Mesendoderm (in vitro differentiated cells): ENCODE results near the gene ARSB.

ENCODE experiments used
- DNase-seq: peaks from one replicate; pipeline ENCODE4 v3.0.0; 2013
- H2AK5ac ChIP-seq: 2 replicates; pipeline ENCODE4 v1.6.1; 2013; ENCODE audit warnings: low read length, inconsistent platforms
- H2BK120ac ChIP-seq: 2 replicates; pipeline ENCODE4 v1.6.1; 2013; ENCODE audit warnings: low read depth, mild to moderate bottlenecking, low read length, moderate library complexity, mixed read lengths
- H2BK15ac ChIP-seq: replicated peaks from 2 replicates; pipeline ENCODE4 v1.6.1; 2013; ENCODE audit warnings: low read depth, mild to moderate bottlenecking, moderate library complexity
- H2BK5ac ChIP-seq: 2 replicates; pipeline ENCODE4 v1.6.1; 2013; ENCODE audit warnings: low read length, inconsistent platforms
- H3K18ac ChIP-seq: 2 replicates; pipeline ENCODE4 v1.6.1; 2013; ENCODE audit warnings: mild to moderate bottlenecking, low read length, mixed read lengths
- H3K23ac ChIP-seq: one replicate; pipeline ENCODE4 v1.6.1; 2013; ENCODE audit warnings: low read length
- H3K27ac ChIP-seq: 2 replicates; pipeline ENCODE4 v1.5.1; 2013; ENCODE audit warnings: low read depth, mild to moderate bottlenecking, inconsistent platforms, low read length, moderate library complexity
- H3K27me3 ChIP-seq: 2 replicates; pipeline ENCODE4 v1.6.1; 2013; ENCODE audit warnings: low read length, control low read depth, mild to moderate bottlenecking, inconsistent platforms; ENCODE audit not compliant: insufficient read depth, poor library complexity
- H3K36me3 ChIP-seq: 2 replicates; pipeline ENCODE4 v1.6.1; 2013; ENCODE audit warnings: low read length, inconsistent platforms; ENCODE audit not compliant: control insufficient read depth, insufficient read depth
- H3K4ac ChIP-seq: one replicate; pipeline ENCODE4 v1.6.1; 2013; ENCODE audit warnings: low read depth, mild to moderate bottlenecking, low read length, moderate library complexity
- H3K4me1 ChIP-seq: 2 replicates; pipeline ENCODE4 v1.6.1; 2013; ENCODE audit warnings: low read depth, low read length, inconsistent platforms; ENCODE audit not compliant: control insufficient read depth
- H3K4me2 ChIP-seq: 2 replicates; pipeline ENCODE4 v1.6.1; 2013; ENCODE audit warnings: low read length
- H3K4me3 ChIP-seq: 2 replicates; pipeline ENCODE4 v1.5.1; 2013; ENCODE audit warnings: mild to moderate bottlenecking, low read length
- H3K56ac ChIP-seq: one replicate; pipeline ENCODE4 v1.6.1; 2013; ENCODE audit warnings: low read length
- H3K79me1 ChIP-seq: 2 replicates; pipeline ENCODE4 v1.6.1; 2013; ENCODE audit warnings: low read length, inconsistent platforms
- H3K79me2 ChIP-seq: 2 replicates; pipeline ENCODE4 v1.6.1; 2013; ENCODE audit warnings: mild to moderate bottlenecking, low read length; ENCODE audit not compliant: control insufficient read depth, insufficient read depth
- H3K9ac ChIP-seq: 2 replicates; pipeline ENCODE4 v1.6.1; 2013; ENCODE audit warnings: low read length, inconsistent platforms
- H4K5ac ChIP-seq: one replicate; pipeline ENCODE4 v1.6.1; 2013; ENCODE audit warnings: low read length
- H4K8ac ChIP-seq: one replicate; pipeline ENCODE4 v1.6.1; 2013; ENCODE audit warnings: low read depth, mild to moderate bottlenecking, control low read depth, low read length, moderate library complexity
- WGBS: extraction: QIAGEN DNeasy Blood & Tissue Kit; methylation state at CpG from one replicate; pipeline ENCODE4 v1.1.7; 2013; ENCODE audit warnings: low lambda C conversion rate, missing lambda C conversion rate; ENCODE audit not compliant: insufficient coverage; ENCODE audit errors: extremely low coverage; 5-methylcytosine and 5-hydroxymethylcytosine counted together

Gene ARSB

DNA sequence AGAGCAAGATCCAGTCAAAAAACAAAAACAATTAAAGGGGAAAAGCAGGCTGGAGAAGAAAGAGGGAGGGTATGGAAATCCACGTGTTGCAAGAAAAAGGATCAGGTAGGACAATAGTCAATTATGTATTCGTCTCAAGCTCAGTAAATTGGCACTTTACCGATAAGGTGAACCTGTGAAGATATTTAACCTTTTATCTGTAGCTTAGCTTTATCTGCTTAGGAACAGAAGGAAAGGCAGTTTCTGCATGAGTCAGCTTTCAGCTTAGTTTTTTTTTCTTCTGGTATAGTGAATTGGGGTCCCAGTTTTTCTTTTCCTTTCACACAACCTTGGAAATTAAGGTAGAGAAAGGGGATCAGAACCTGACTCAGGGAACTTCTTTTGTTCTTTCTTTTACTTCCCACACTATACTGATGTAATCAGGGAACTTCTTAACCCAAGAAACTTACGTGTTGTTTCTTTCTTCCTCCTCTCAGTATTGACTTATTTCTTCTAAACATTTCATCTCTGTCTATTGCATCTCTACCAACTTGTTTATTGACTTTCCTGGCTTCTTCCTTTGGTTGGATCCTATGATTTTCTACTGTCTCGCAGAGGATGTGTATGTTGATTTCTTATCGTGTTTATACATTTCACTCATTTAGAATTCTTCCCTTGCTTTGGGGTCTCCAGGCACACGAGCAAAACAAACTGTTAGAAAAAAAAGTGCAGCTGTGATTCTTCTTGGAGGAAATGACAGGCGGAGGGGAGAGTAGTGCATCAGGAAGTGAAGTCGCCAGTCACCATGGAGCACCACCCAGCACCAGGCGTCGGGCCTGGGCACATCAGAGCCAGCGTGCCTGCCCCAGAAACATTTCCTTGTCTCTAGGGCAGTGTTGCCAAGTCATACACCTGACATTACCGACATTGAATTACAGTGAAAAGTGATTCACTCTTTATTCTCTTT lies 213.6 kb downstream of the ARSB start:
- H3K79me2 ChIP-seq: no peaks in the 10 kb centered on the region
- H3K4ac ChIP-seq: no peak overlapping the region
- peak; percentile 87 for DNase-seq
- no peak overlapping the region for H3K4me3 ChIP-seq
- no CpG with 5 or more reads among the region's 13 CpGs for WGBS
- H3K4me1 ChIP-seq: no peaks in the 10 kb centered on the region
- H3K23ac ChIP-seq: no peak overlapping the region
- H3K27ac ChIP-seq: peak overlapping the region; percentile 62
- H3K9ac ChIP-seq: no peak overlapping the region
- H3K18ac ChIP-seq: peak overlapping the region; percentile 22
- no peak overlapping the region for H2AK5ac ChIP-seq
- H3K56ac ChIP-seq: no peak overlapping the region
- no peak overlapping the region for H2BK15ac ChIP-seq
- no peak overlapping the region for H2BK5ac ChIP-seq
- no peaks in the 10 kb centered on the region for H3K36me3 ChIP-seq
- H3K4me2 ChIP-seq: no peak overlapping the region
- H4K8ac ChIP-seq: no peak overlapping the region
- no peaks in the 10 kb centered on the region for H3K79me1 ChIP-seq
- no peaks in the 10 kb centered on the region for H3K27me3 ChIP-seq
- no peak overlapping the region for H4K5ac ChIP-seq
- H2BK120ac ChIP-seq: no peak overlapping the region

DNA sequence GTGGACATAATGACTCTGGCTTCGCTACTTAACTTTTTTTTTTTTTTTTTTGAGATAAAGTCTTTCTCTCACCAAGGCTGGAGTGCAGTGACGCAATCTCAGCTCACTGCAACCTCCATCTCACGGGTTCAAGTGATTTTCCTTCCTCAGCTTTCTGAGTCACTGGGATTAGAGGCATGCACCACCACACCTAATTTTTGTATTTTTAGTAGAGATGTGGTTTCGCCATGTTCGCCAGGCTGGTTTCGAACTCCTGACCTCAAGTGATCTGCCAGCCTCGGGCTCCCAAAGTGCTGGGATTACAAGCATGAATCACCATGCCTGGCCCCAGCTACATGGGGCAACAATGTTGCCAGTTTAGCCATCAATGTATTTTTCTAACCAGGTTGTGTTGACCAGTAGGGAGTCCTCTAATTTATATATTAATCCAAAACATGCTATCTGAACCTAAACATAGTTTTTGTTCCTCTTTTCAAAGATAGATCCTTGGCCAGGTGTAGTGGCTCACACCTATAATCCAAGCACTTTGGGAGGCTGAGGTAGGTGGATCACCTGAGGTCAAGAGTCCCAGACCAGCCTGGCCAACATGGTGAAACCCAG lies 216.2 kb downstream of the ARSB start:
- Histone ChIP-seq H3K9ac (no peak overlapping the region), H3K79me1 (no peaks in the 10 kb centered on the region), H3K18ac (no peak overlapping the region), H2BK120ac (no peak overlapping the region), H3K27ac (no peak overlapping the region), H2AK5ac (no peak overlapping the region), H3K79me2 (no peaks in the 10 kb centered on the region), H3K4me3 (no peak overlapping the region), H4K5ac (no peak overlapping the region), H3K4ac (no peak overlapping the region), H3K27me3 (no peaks in the 10 kb centered on the region), H3K36me3 (no peaks in the 10 kb centered on the region), H3K56ac (no peak overlapping the region), H3K4me2 (no peak overlapping the region), H3K23ac (no peak overlapping the region), H2BK5ac (no peak overlapping the region), H4K8ac (no peak overlapping the region), H3K4me1 (peaks cover 1% of the 10 kb centered on the region), H2BK15ac (no peak overlapping the region)
- no CpG with 5 or more reads among the region's 7 CpGs for WGBS
- DNase-seq: no peak

DNA sequence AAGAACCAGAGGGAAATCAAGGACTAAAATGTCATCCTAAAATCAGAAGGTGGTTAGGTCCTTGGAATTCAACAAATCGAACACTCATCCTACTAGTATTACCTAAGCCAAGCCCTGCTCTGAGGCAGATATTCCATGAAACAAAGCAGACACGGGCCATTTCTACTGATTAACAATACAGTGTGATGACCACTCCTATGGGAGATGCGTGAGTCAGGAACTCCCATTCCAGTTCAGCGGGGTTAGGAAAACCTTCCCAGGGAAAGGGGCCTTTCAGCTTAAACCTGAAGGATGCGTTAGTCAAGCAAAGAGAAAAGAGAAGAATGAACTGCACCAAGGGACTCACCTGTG lies 218.7 kb downstream of the ARSB start:
- Histone ChIP-seq H3K4ac (no peak overlapping the region), H3K9ac (no peak overlapping the region), H3K4me2 (no peak overlapping the region), H2BK15ac (no peak overlapping the region), H3K18ac (no peak overlapping the region), H3K4me3 (no peak overlapping the region), H2BK120ac (no peak overlapping the region), H3K27ac (no peak overlapping the region), H4K8ac (no peak overlapping the region), H3K36me3 (no peaks in the 10 kb centered on the region), H3K23ac (no peak overlapping the region), H3K27me3 (no peaks in the 10 kb centered on the region), H2BK5ac (no peak overlapping the region), H3K79me1 (no peaks in the 10 kb centered on the region), H2AK5ac (no peak overlapping the region), H3K79me2 (no peaks in the 10 kb centered on the region), H3K4me1 (peaks cover 1% of the 10 kb centered on the region), H3K56ac (peak overlapping the region; percentile 17), H4K5ac (no peak overlapping the region)
- no CpG with 5 or more reads among the region's 5 CpGs for WGBS
- no peak for DNase-seq

DNA sequence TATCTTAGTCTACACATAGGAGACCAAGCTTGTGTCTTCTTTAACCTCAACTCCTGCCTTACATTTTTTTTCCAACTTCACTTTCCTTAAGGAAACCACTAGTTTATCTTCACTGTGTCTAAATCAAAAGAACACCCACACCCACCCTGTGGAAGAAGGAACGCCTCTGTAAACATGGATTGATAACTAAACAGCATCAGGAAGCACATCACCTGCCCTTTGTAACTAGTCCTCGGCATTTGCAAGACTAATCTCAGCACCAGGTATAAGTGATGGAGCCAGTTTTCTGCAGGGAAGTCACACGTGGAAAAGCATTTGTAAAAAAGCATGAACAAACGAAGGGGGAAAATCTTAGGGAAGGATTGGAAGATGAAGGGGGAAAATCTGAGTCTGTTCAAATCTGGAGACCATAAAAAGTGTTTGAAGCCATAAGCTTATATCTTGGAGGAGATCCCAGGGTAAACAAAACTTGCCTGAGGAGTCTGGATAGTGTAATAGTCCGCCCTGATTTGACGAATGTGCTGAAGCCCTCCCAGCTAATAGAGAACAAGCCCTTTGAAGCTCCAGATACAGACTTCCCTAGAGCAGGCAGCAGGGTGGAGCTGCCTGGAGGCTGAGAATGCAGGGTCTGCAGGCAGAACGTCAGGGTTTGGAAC lies 219.2 kb downstream of the ARSB start:
- H4K8ac ChIP-seq: no peak overlapping the region
- no peaks in the 10 kb centered on the region for H3K27me3 ChIP-seq
- H3K79me2 ChIP-seq: no peaks in the 10 kb centered on the region
- H3K4ac ChIP-seq: no peak overlapping the region
- H3K36me3 ChIP-seq: no peaks in the 10 kb centered on the region
- no peak overlapping the region for H3K27ac ChIP-seq
- H3K79me1 ChIP-seq: no peaks in the 10 kb centered on the region
- H3K23ac ChIP-seq: no peak overlapping the region
- no peak overlapping the region for H2BK5ac ChIP-seq
- peaks cover 1% of the 10 kb centered on the region for H3K4me1 ChIP-seq
- no CpG with 5 or more reads among the region's 7 CpGs for WGBS
- H3K4me2 ChIP-seq: no peak overlapping the region
- H2BK15ac ChIP-seq: no peak overlapping the region
- no peak overlapping the region for H3K18ac ChIP-seq
- no peak for DNase-seq
- no peak overlapping the region for H2BK120ac ChIP-seq
- H4K5ac ChIP-seq: no peak overlapping the region
- no peak overlapping the region for H3K4me3 ChIP-seq
- no peak overlapping the region for H3K9ac ChIP-seq
- H2AK5ac ChIP-seq: no peak overlapping the region
- peak overlapping the region; percentile 17 for H3K56ac ChIP-seq

DNA sequence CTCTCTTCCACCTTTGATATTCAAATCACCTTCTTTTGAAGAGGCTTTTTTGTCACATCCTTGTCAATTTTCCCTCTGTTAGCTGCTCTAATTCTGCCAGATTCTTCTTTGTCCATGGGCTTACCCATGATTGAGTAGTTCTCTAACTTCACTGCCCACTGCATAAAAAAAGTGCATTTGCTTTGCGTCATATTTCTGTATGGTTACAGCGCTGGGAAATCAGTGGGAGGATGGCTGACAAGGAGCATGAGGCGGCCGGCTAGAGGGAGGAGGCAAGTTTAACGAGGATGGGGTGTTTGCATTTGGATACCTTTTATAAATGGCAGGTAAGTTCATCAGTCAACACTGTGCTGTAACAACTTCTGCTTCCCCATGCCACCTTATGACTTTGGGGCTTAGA lies 220.0 kb downstream of the ARSB start:
- H3K79me1 ChIP-seq: no peaks in the 10 kb centered on the region
- no peak overlapping the region for H3K4me3 ChIP-seq
- no peak overlapping the region for H2AK5ac ChIP-seq
- H3K27me3 ChIP-seq: no peaks in the 10 kb centered on the region
- no peaks in the 10 kb centered on the region for H3K36me3 ChIP-seq
- no CpG with 5 or more reads among the region's 5 CpGs for WGBS
- no peak overlapping the region for H3K23ac ChIP-seq
- H2BK5ac ChIP-seq: no peak overlapping the region
- H3K4me1 ChIP-seq: peaks cover 1% of the 10 kb centered on the region
- DNase-seq: no peak
- H2BK120ac ChIP-seq: no peak overlapping the region
- H3K4me2 ChIP-seq: no peak overlapping the region
- no peak overlapping the region for H4K8ac ChIP-seq
- H3K9ac ChIP-seq: no peak overlapping the region
- H3K4ac ChIP-seq: no peak overlapping the region
- H3K79me2 ChIP-seq: no peaks in the 10 kb centered on the region
- no peak overlapping the region for H4K5ac ChIP-seq
- H3K18ac ChIP-seq: no peak overlapping the region
- H3K27ac ChIP-seq: no peak overlapping the region
- H2BK15ac ChIP-seq: no peak overlapping the region
- no peak overlapping the region for H3K56ac ChIP-seq
